Fibroblast of villous mesenchyme (primary cell): ENCODE results near the gene NDFIP2. TPM values are rescaled to one million over a fixed set of nuclear protein-coding genes. Genes with fewer than 3 reads are reported as not detected.

Experiments used
- DNase-seq: peaks from one replicate; pipeline ENCODE4 v3.0.0-alpha.2; 2010; ENCODE audit warnings: low read depth
- H3K4me3 ChIP-seq: 2 replicates; pipeline ENCODE4 v1.5.1; 2011; ENCODE audit warnings: low read depth, mild to moderate bottlenecking, low read length
- total RNA-seq: library from RNA; depleted of rRNA; stranded (reverse); fragments of >200 nt; gene quantifications from 2 replicates; pipeline ENCODE4 v1.2.3, GENCODE V29; 2012
- TF ChIP-seq, protein P1 (sequence below): IDR thresholded peaks from 2 replicates; pipeline ENCODE4 v1.5.1; 2012; ENCODE audit warnings: low read depth, mild to moderate bottlenecking, low read length; ENCODE audit not compliant: insufficient read depth

Gene NDFIP2
- total RNA-seq, 1 donor: 131 TPM

DNA sequence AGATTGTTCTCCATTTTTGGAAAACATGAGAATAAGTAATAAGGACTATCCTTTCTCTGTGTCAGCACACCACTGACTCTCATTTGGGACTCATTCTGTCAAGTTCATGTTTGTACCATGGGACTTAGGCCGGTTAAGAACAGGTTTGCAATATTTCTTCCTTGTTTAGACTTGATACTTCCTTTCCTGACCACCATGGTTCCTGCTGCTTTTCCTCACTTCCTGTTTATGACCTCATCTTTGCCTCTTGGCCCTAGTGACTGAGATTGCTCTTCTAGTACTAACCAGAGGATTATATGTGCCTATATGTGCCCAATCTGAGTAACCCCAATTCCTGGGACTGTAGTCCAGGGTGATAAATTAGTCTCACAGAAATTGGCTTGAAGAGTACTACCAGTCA lies 32.5 kb upstream of the NDFIP2 start:
- H3K4me3 ChIP-seq: no peak overlapping the region
- no peak for DNase-seq
- TF ChIP-seq, protein P1, sequence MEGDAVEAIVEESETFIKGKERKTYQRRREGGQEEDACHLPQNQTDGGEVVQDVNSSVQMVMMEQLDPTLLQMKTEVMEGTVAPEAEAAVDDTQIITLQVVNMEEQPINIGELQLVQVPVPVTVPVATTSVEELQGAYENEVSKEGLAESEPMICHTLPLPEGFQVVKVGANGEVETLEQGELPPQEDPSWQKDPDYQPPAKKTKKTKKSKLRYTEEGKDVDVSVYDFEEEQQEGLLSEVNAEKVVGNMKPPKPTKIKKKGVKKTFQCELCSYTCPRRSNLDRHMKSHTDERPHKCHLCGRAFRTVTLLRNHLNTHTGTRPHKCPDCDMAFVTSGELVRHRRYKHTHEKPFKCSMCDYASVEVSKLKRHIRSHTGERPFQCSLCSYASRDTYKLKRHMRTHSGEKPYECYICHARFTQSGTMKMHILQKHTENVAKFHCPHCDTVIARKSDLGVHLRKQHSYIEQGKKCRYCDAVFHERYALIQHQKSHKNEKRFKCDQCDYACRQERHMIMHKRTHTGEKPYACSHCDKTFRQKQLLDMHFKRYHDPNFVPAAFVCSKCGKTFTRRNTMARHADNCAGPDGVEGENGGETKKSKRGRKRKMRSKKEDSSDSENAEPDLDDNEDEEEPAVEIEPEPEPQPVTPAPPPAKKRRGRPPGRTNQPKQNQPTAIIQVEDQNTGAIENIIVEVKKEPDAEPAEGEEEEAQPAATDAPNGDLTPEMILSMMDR: no peak

DNA sequence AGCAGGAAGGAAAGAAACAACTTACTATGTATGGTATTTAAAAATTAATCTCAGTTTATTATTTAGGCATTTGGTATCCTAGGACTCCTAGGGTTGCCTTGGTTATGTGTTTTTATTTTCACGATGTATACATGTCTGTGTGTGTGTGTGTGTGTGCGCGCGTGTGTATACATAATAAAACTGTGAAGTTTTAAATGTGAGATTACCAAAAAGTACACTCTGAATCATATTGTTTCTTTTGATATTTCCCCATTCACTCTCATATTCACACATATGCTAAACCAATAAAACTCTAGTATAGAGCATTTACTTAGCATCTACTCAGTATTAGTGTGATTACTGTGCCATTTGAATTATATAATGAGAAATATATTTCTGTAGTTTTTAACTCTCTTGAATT lies 30.8 kb upstream of the NDFIP2 start:
- TF ChIP-seq, protein P1: no peak
- no peak overlapping the region for H3K4me3 ChIP-seq
- no peak for DNase-seq

DNA sequence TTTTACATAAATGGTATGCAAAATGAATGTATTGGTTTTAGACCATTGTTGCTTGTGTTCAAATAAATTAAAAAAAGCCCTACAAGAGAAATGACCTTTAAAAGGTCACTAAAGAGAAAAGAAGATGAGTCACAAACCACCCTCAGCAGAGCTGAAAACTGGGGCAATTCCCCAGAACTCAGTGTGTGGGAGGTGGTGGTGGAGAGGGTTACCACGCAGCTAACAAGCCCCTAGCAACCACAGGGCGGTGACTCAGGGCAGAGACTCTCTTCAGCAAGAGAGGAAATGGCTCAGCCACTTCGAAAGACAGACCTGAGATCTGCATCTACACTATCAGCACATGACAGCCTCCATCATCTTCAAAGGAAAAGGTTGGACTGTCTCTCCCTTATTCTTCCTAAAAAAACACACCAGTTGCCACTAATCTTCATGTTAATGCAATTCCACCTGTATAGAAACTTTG lies 29.4 kb upstream of the NDFIP2 start:
- peak; percentile 73 for DNase-seq
- no peak overlapping the region for H3K4me3 ChIP-seq
- TF ChIP-seq, protein P1: no peak

DNA sequence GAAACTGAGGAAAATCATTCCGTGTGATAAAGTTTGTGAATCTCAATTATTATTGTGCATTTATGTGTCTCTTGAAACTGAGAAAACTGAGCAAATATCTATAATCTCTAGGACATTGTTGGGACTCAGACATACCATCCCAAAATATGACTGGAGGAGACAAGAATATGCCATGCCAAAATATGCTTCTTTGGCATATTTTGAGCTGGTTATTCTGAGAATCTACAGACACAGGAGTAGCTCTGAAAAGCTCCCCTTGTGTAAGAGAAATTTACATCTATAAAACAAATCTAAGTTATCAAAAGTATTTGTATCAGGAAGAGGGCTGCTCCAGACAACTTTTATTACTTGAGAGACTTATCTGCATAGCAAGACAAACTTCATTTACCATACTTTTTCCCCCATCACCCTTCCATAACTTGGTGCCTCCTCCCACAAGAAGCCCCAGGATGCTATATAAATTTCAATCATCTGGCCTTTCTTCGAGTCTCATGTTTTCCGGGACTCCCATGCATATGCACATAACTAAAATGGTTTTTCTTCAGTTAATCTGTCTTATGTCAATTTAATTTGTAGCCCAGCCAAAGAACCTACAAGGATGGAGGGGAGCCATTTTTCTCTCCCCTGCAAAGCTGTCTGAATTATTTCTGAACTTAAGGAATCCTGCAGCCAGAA lies 28.6 kb upstream of the NDFIP2 start:
- TF ChIP-seq, protein P1: no peak
- DNase-seq: no peak
- H3K4me3 ChIP-seq: no peak overlapping the region

DNA sequence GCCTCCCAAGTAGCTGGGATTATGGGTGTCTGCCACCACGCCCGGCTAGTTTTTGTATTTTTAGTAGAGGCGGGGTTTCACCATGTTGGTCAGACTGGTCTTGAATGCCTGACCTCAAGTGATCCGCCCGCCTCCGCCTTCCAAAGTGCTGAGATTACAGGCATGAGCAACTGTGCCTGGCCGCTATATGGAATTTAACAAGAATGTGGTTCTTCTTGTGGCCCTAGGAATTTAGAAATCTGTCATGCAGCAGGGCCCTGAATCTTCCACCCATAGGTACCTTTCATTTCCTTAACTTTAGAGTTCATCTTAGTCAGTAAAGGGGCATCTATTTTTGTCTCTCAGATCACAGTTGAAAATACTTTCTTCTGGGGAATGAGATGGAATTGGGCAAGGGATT lies 25.6 kb upstream of the NDFIP2 start:
- TF ChIP-seq, protein P1: no peak
- no peak overlapping the region for H3K4me3 ChIP-seq
- peak; percentile 19 for DNase-seq

DNA sequence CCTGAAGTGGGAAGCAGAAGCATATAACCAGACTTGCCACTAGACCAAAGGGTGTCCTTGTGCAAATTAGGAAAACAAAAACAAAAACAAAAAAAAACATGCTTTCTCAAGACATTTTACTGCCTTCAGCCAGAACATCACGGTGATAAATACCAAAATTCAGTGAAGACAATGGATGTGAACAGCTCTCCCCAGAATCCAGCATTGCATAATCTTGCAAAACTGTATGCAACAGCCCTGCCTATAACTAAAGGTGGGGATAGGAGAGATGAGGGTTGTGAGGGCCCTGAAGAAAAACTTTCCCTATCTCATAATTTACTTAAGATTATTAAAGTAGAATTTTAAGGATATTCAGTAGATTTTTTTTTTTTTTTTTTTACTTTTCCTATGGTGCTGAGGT lies 24.9 kb upstream of the NDFIP2 start:
- TF ChIP-seq, protein P1: no peak
- no peak overlapping the region for H3K4me3 ChIP-seq
- DNase-seq: peak; percentile 23
